ENCODE data around the gene SMYD3.

DNA sequence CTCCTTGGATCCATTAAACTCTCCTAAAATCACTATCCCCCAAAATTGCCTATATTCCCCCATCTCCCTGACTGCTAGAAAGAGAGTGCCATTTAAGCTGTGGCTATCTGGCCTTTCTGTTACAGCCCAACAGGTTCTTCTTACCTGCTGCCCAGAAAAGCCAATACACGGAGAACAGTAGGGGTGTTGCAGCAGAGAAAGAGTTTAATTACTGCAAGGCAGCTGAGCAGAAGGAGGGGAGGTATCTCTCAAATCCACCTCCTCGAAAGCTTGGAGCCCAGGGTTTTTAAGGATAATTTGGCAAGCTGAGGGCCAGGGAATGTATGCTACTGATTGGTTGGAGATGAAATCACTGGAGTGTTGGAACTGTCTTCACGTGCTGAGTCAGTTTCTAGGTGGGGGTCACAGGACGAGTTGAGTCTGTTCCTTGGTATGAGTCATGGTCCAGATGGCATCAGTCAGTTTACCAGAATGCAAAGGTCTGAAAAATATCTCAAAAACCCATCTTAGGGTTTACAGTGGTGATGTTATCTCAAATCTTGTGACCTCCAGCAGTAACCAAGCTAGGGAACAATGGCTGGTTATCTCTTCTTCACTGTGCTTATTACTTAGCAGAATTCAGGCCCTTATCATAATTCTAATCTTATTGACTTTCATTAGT, 89.8 kb downstream of the SMYD3 start:
- TF ChIP-seq, protein P1, sequence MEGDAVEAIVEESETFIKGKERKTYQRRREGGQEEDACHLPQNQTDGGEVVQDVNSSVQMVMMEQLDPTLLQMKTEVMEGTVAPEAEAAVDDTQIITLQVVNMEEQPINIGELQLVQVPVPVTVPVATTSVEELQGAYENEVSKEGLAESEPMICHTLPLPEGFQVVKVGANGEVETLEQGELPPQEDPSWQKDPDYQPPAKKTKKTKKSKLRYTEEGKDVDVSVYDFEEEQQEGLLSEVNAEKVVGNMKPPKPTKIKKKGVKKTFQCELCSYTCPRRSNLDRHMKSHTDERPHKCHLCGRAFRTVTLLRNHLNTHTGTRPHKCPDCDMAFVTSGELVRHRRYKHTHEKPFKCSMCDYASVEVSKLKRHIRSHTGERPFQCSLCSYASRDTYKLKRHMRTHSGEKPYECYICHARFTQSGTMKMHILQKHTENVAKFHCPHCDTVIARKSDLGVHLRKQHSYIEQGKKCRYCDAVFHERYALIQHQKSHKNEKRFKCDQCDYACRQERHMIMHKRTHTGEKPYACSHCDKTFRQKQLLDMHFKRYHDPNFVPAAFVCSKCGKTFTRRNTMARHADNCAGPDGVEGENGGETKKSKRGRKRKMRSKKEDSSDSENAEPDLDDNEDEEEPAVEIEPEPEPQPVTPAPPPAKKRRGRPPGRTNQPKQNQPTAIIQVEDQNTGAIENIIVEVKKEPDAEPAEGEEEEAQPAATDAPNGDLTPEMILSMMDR (conservative IDR thresholded peaks at IDR 0.05; ENCODE audit: low read length) = no peak
- no peak for TF ChIP-seq EZH2phosphoT487 (IDR thresholded peaks at IDR 0.05; ENCODE audit: borderline replicate concordance)

Data from Loucy (cell line).